DOHH2 (cell line): ENCODE measurements around the gene EBF3.

ENCODE experiments used
- CTCF ChIP-seq: fragments of 200-600 bp; sonication (generic); IDR thresholded peaks from one replicate; pipeline ENCODE4 v1.5.1; 2014; ENCODE audit warnings: antibody characterized with exemption, mild to moderate bottlenecking, low read depth, low read length; ENCODE audit not compliant: poor library complexity, severe bottlenecking
- EZH2phosphoT487 ChIP-seq: fragments of 200-600 bp; sonication (generic); IDR thresholded peaks from 2 replicates; pipeline ENCODE4 v1.6.1; 2017; ENCODE audit warnings: borderline replicate concordance, mild to moderate bottlenecking, antibody characterized with exemption, low read length, moderate library complexity, mixed read lengths

- no peak for TF ChIP-seq CTCF
- TF ChIP-seq EZH2phosphoT487: no peak
These were observed 4.2 kb upstream of the EBF3 start for GRCh38 chr10:129968020-129968852.
